ENCODE data around the gene MRPS18B.

Gene MRPS18B

GRCh38 chr6:30603961-30604360, 13.7 kb upstream of the MRPS18B start:
- no peak for DNase-seq (ENCODE audit: low spot score)

- DNase-seq (ENCODE audit: low spot score): no peak
Measured at GRCh38 chr6:30610065-30610464, 7.6 kb upstream of the MRPS18B start.

GRCh38 chr6:30611150-30611855, 6.3 kb upstream of the MRPS18B start:
- no peak for DNase-seq (ENCODE audit: low spot score)

GRCh38 chr6:30611856-30612194, 5.8 kb upstream of the MRPS18B start:
- no peak for DNase-seq (ENCODE audit: low spot score)

GRCh38 chr6:30612213-30612612, 5.4 kb upstream of the MRPS18B start:
- no peak for DNase-seq (ENCODE audit: low spot score)

- DNase-seq (ENCODE audit: low spot score): no peak
Measured at GRCh38 chr6:30612687-30613248, 4.9 kb upstream of the MRPS18B start.

- no peak for DNase-seq (ENCODE audit: low spot score)
Measured at GRCh38 chr6:30613251-30614043, 4.2 kb upstream of the MRPS18B start.

- no peak for DNase-seq (ENCODE audit: low spot score)
Measured at GRCh38 chr6:30614044-30614842, 3.4 kb upstream of the MRPS18B start.

GRCh38 chr6:30614843-30615218, 2.8 kb upstream of the MRPS18B start:
- DNase-seq (ENCODE audit: low spot score): peak; percentile 47

- DNase-seq (ENCODE audit: low spot score): no peak
Measured at GRCh38 chr6:30615219-30615957, 2.3 kb upstream of the MRPS18B start.

GRCh38 chr6:30615958-30616810, 1.5 kb upstream of the MRPS18B start:
- no peak for DNase-seq (ENCODE audit: low spot score)

- peak; percentile 72 for DNase-seq (ENCODE audit: low spot score)
Measured at GRCh38 chr6:30616811-30617564, 652 bp upstream of the MRPS18B start, which contains the start of gene PPP1R10. TSS of gene PPP1R10 (minus strand) at chr6:30617243. CDS start at chr6:30609944, 7,299 bp downstream.

GRCh38 chr6:30618270-30618797, 694 bp downstream of the MRPS18B start:
- no peak for DNase-seq (ENCODE audit: low spot score)

GRCh38 chr6:30619561-30619960, 1.9 kb downstream of the MRPS18B start:
- DNase-seq (ENCODE audit: low spot score): no peak

- no peak for DNase-seq (ENCODE audit: low spot score)
Measured at GRCh38 chr6:30625511-30625910, 7.9 kb downstream of the MRPS18B start.

GRCh38 chr6:30626484-30627366, 9.1 kb downstream of the MRPS18B start, which contains the start of gene ATAT1:
TSS of gene ATAT1 (plus strand) at chr6:30626874.
- DNase-seq (ENCODE audit: low spot score): no peak

- no peak for DNase-seq (ENCODE audit: low spot score)
Measured at GRCh38 chr6:30635834-30636233, 18.2 kb downstream of the MRPS18B start.

- no peak for DNase-seq (ENCODE audit: low spot score)
Measured at GRCh38 chr6:30640481-30640880, 22.8 kb downstream of the MRPS18B start.

GRCh38 chr6:30641048-30641447, 23.4 kb downstream of the MRPS18B start:
- no peak for DNase-seq (ENCODE audit: low spot score)
